SK-N-SH (cell line): ENCODE measurements around the gene RSPO4. TPM values are rescaled to one million over a fixed set of nuclear protein-coding genes. Genes with fewer than 3 reads are reported as not detected.

Experiments used
- CTCF ChIA-PET: fragments of 300-600, 350-600 bp; formaldehyde crosslinking; extraction: SDS; loops from one replicate; lab custom pipeline; 2021; lab: Yijun Ruan, JAX
- POLR2A ChIA-PET: fragments of 350-600 bp; sonication (Branson Sonifier 250); formaldehyde crosslinking; extraction: SDS; loops from one replicate; lab custom pipeline; 2020; ENCODE audit warnings: antibody characterized with exemption, inconsistent platforms; lab: Yijun Ruan, JAX
- DNase-seq: peaks from one replicate; pipeline ENCODE4 v3.0.0; 2012
- H2AFZ ChIP-seq: fragments of 200-600 bp; sonication (generic); 2 replicates; pipeline ENCODE4 v1.8.1; 2016; ENCODE audit warnings: antibody characterized with exemption, mild to moderate bottlenecking, low read depth
- H3F3A ChIP-seq: fragments of 200-600 bp; sonication (generic); replicated peaks from 2 replicates; pipeline ENCODE3; 2016; ENCODE audit warnings: antibody characterized with exemption, mild to moderate bottlenecking; ENCODE audit not compliant: insufficient read depth
- H3K27ac ChIP-seq, 2 experiments: fragments of 200-500 bp in 1 of 2; fragments of 200-600 bp in 1 of 2; sonication (Bioruptor generic) in 1 of 2; sonication (generic), shearing (Covaris generic) in 1 of 2; 2 replicates each; pipeline versions ENCODE4 v1.5.1 to v1.6.1; 2014 to 2016; ENCODE audit warnings: low read depth in 2 of 2, inconsistent platforms in 1 of 2, low read length in 1 of 2, mild to moderate bottlenecking in 1 of 2, mixed read lengths in 1 of 2
- H3K27me3 ChIP-seq: fragments of 200-600 bp; sonication (generic), shearing (Covaris generic); 2 replicates; pipeline ENCODE4 v1.6.1; 2016; ENCODE audit warnings: mixed run types; ENCODE audit not compliant: insufficient read depth
- H3K36me3 ChIP-seq, 2 experiments: fragments of 200-500 bp in 1 of 2; fragments of 200-600 bp in 1 of 2; sonication (Bioruptor generic) in 1 of 2; sonication (generic) in 1 of 2; replicated peaks in 1 of 2; 2 replicates each; pipeline versions ENCODE3 to v1.5.1; 2014 to 2016; ENCODE audit warnings: low read length in 1 of 2, mild to moderate bottlenecking in 1 of 2; ENCODE audit not compliant: insufficient read depth in 2 of 2, control insufficient read depth in 1 of 2
- H3K4me1 ChIP-seq, 2 experiments: fragments of 200-500 bp in 1 of 2; fragments of 200-600 bp in 1 of 2; sonication (Bioruptor generic) in 1 of 2; sonication (generic), shearing (Covaris generic) in 1 of 2; 2 replicates each; pipeline versions ENCODE4 v1.5.1 to v1.6.1; 2014 to 2016; ENCODE audit warnings: low read depth in 1 of 2, low read length in 1 of 2, mixed run types in 1 of 2; ENCODE audit not compliant: insufficient read depth in 2 of 2, control insufficient read depth in 1 of 2
- H3K4me2 ChIP-seq: fragments of 200-600 bp; sonication (generic), shearing (Covaris generic); 2 replicates; pipeline ENCODE4 v1.6.1; 2017; ENCODE audit warnings: mixed run types
- H3K4me3 ChIP-seq, 2 experiments: fragments of 200-500 bp in 1 of 2; fragments of 200-600 bp in 1 of 2; sonication (Bioruptor generic) in 1 of 2; sonication (generic), shearing (Covaris generic) in 1 of 2; 2 replicates each; pipeline versions ENCODE4 v1.5.1 to v1.8.1; 2014 to 2016; ENCODE audit warnings: low read depth in 2 of 2, inconsistent platforms in 1 of 2, low read length in 1 of 2, mild to moderate bottlenecking in 1 of 2, mixed read lengths in 1 of 2, moderate library complexity in 1 of 2
- H3K79me2 ChIP-seq: fragments of 200-600 bp; sonication (generic); 2 replicates; pipeline ENCODE4 v1.8.1; 2017; ENCODE audit warnings: mild to moderate bottlenecking; ENCODE audit not compliant: insufficient read depth
- H3K9ac ChIP-seq: fragments of 200-600 bp; sonication (generic); 2 replicates; pipeline ENCODE4 v1.6.1; 2017; ENCODE audit warnings: mixed run types
- H3K9me2 ChIP-seq: fragments of 200-600 bp; sonication (generic); 2 replicates; pipeline ENCODE4 v1.6.1; 2017; ENCODE audit warnings: mixed run types
- H3K9me3 ChIP-seq: fragments of 200-600 bp; sonication (generic); 2 replicates; pipeline ENCODE4 v1.6.1; 2017; ENCODE audit warnings: mixed run types, mild to moderate bottlenecking, moderate library complexity
- H4K20me1 ChIP-seq: fragments of 200-600 bp; sonication (generic); 2 replicates; pipeline ENCODE4 v1.6.1; 2017; ENCODE audit warnings: mild to moderate bottlenecking, mixed run types; ENCODE audit not compliant: insufficient read depth
- ELF1 ChIP-seq: IDR thresholded peaks from 2 replicates; pipeline ENCODE4 v1.4.0; 2012
- EZH2phosphoT487 ChIP-seq: fragments of 200-600 bp; sonication (generic); IDR thresholded peaks from 2 replicates; pipeline ENCODE4 v1.6.1; 2017; ENCODE audit warnings: low read depth, mixed run types, mild to moderate bottlenecking, antibody characterized with exemption, moderate library complexity, borderline replicate concordance
- JUND ChIP-seq: IDR thresholded peaks from 2 replicates; pipeline ENCODE4 v1.4.0; 2012
- MAX ChIP-seq: IDR thresholded peaks from 2 replicates; pipeline ENCODE4 v1.4.0; 2012; ENCODE audit warnings: low read depth
- MEF2A ChIP-seq: IDR thresholded peaks from 2 replicates; pipeline ENCODE4 v1.4.0; 2012; ENCODE audit warnings: low read depth, borderline replicate concordance
- MXI1 ChIP-seq: IDR thresholded peaks from 2 replicates; pipeline ENCODE4 v1.6.1; 2012; ENCODE audit warnings: mild to moderate bottlenecking, low read depth, low read length, improper control_type of control experiment
- NFIC ChIP-seq: IDR thresholded peaks from 2 replicates; pipeline ENCODE4 v1.4.0; 2012; ENCODE audit warnings: borderline replicate concordance
- RAD21 ChIP-seq: IDR thresholded peaks from 2 replicates; pipeline ENCODE4 v1.6.1; 2012; ENCODE audit warnings: mild to moderate bottlenecking, low read length
- RCOR1 ChIP-seq: fragments of 150-350 bp; IDR thresholded peaks from 2 replicates; pipeline ENCODE4 v1.6.1; 2017; ENCODE audit warnings: antibody characterized with exemption, low read length
- TCF12 ChIP-seq: IDR thresholded peaks from 2 replicates; pipeline ENCODE4 v1.4.0; 2012
- USF2 ChIP-seq: fragments of 150-350 bp; IDR thresholded peaks from 2 replicates; pipeline ENCODE4 v1.6.1; 2017; ENCODE audit warnings: antibody characterized with exemption, low read length, low read depth, borderline replicate concordance
- ZBTB33 ChIP-seq: IDR thresholded peaks from 2 replicates; pipeline ENCODE4 v1.4.0; 2012; ENCODE audit warnings: low read depth, borderline replicate concordance
- WGBS: methylation state at CpG from one replicate; pipeline ENCODE4 v1.1.6; 2017; ENCODE audit warnings: low lambda C conversion rate; 5-methylcytosine and 5-hydroxymethylcytosine counted together
- polyA plus RNA-seq, 3 experiments: library from polyadenylated mRNA; depleted of rRNA; stranded (reverse); fragments of >200 nt; gene quantifications; 2 replicates each; pipeline ENCODE4 v1.2.3, GENCODE V29; 2012

The RSPO4 gene
- polyA plus RNA-seq, 1 of the 3 experiments (the other 2 are of a cell fraction) = not detected

- ChIA-PET POLR2A (interaction anchor here (0.6 kb wide), 1 partner anchor 10 kb away, joined by 3 read pairs; no protein-coding TSS in a partner anchor), CTCF (interaction anchor here (1.7 kb wide), 1 partner anchor 98 kb away, joined by 5 read pairs; no protein-coding TSS in a partner anchor)
- DNase-seq = no peak
- no peaks in the 10 kb centered on the region for H3K9me3 ChIP-seq
- no peaks in the 10 kb centered on the region; the same call in 1 of the 2 replicates for H3K9me2 ChIP-seq
- H3K4me2 ChIP-seq = no peak overlapping the region
- TF ChIP-seq MEF2A (no peak), MXI1 (no peak), JUND (no peak), EZH2phosphoT487 (no peak), NFIC (no peak), MAX (no peak), RCOR1 (no peak), ELF1 (no peak), TCF12 (no peak), ZBTB33 (no peak), USF2 (no peak)
- WGBS = 36% methylated on average over 5 of the region's 6 CpGs
- H3K36me3 ChIP-seq = no peaks in the 10 kb centered on the region
- H3F3A ChIP-seq = no peaks in the 10 kb centered on the region
- no peak overlapping the region for H3K9ac ChIP-seq
- no peak overlapping the region for H3K4me3 ChIP-seq
- H3K27ac ChIP-seq = no peak overlapping the region
- H4K20me1 ChIP-seq = no peaks in the 10 kb centered on the region
- no peaks in the 10 kb centered on the region; a peak in 1 of 4 replicates for H3K4me1 ChIP-seq
- no peaks in the 10 kb centered on the region for H3K79me2 ChIP-seq
- no peaks in the 10 kb centered on the region for H3K27me3 ChIP-seq
- no peak overlapping the region for H2AFZ ChIP-seq
Observed at GRCh38 chr20:1010659-1011058, 8.5 kb upstream of the RSPO4 start.

GRCh38 chr20:1005452-1006027 is 3.4 kb upstream of the RSPO4 start:
- peaks cover 13% of the 10 kb centered on the region; the same call in 1 of the 2 replicates for H3K27me3 ChIP-seq
- 32% methylated on average over 5 of the region's 5 CpGs for WGBS
- no peak overlapping the region for H3K4me3 ChIP-seq
- no peak overlapping the region for H3K4me2 ChIP-seq
- ChIA-PET CTCF (interaction anchor here (0.6 to 1.1 kb wide), 3 partner anchors 8 to 212 kb away, joined by 3 to 6 read pairs (median 3); no protein-coding TSS in a partner anchor), POLR2A (no interaction called here)
- H3K27ac ChIP-seq = no peak overlapping the region
- H2AFZ ChIP-seq = no peak overlapping the region
- TF ChIP-seq RAD21 = no peak
- TF ChIP-seq, all 33 proteins: peak for 0
- H4K20me1 ChIP-seq = no peaks in the 10 kb centered on the region
- no peaks in the 10 kb centered on the region for H3K79me2 ChIP-seq
- no peaks in the 10 kb centered on the region for H3K36me3 ChIP-seq
- H3K4me1 ChIP-seq = peaks cover 0 to 18% of the 10 kb centered on the region in 2 experiments; a peak in 1 of 4 replicates
- H3K9ac ChIP-seq = no peak overlapping the region
- peak; percentile 66 for DNase-seq
- no peaks in the 10 kb centered on the region for H3K9me3 ChIP-seq
- H3K9me2 ChIP-seq = no peaks in the 10 kb centered on the region; the same call in 1 of the 2 replicates
- H3F3A ChIP-seq = no peaks in the 10 kb centered on the region
